ENCODE results near the gene SIRT6. TPM values are rescaled to one million over a fixed set of nuclear protein-coding genes. Genes with fewer than 3 reads are reported as not detected.
"Not testable (repeated sequence)": the region's sequence is repeated elsewhere in the genome, so short reads cannot be mapped to it uniquely, and the experiment has no call there.

Gene SIRT6
- total RNA-seq, 1 donor from 2014 or later, result 22.4 TPM

DNA sequence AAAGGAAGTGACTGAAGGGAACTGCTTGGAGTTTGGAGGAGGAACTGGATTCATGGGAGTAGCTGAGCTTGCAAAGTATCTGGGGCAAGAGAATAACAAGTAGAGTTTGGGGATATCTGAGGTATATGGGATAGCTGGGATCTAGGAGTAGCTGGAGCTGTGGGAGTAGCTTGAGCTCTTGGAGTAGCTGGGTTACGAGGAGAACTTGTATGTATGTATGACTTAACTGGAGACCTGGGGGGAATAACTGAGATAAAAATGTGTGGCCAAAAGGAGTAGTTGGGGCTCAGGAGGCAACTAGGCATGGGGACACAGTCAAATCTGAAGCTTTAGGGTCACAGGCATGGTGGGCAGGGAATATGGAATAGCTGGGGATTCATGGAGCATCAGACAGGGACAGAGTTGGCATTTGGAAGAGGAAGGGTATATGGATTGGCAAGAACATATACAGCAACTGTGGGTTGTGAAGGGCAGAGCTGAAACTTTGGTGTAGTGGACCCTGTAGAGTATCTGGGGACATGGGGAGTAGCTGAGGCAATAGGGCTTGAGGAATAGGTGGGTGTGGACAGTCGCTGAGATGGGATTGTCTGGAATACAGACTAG lies 18.7 kb upstream of the SIRT6 start:
- DNase-seq (ENCODE audit: low read depth), result no peak

- no peak for DNase-seq (ENCODE audit: low read depth)
Measured at GRCh38 chr19:4199699-4200293, 17.4 kb upstream of the SIRT6 start.

DNA sequence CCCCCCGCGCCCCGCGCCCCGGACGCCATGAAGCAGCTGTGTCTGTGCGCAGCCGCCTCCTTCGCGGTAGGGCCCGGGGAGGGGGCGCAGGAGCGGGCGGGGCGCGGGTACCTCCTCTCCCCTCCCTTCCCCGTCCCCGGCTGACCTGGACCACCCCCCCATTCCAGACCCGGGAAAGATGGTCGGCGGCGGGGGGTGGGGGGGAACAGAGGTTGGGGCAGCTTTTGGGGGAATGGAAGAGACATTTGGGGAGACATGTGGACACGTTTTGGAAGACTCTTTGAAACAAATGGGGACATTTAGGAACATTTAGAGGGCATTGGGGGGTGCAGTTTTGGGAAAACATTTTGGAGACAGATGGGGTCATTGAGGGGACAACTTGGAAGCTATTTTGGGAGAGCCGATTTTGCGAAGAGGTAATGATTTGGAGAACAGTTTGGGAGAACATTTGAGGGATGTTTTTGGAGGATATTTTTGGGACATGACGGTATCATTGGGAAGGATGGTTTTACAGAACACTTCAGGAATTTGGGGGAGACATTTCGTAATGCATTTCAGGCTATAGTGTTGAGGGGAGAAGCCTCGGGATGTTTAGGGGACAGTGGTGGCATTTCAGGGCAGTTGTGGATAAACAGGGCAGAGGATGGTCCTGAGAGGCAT lies 16.2 kb upstream of the SIRT6 start:
- DNase-seq (ENCODE audit: low read depth), result no peak

- peak; percentile 27 for DNase-seq (ENCODE audit: low read depth)
Measured at GRCh38 chr19:4197625-4198466, 15.5 kb upstream of the SIRT6 start.

DNA sequence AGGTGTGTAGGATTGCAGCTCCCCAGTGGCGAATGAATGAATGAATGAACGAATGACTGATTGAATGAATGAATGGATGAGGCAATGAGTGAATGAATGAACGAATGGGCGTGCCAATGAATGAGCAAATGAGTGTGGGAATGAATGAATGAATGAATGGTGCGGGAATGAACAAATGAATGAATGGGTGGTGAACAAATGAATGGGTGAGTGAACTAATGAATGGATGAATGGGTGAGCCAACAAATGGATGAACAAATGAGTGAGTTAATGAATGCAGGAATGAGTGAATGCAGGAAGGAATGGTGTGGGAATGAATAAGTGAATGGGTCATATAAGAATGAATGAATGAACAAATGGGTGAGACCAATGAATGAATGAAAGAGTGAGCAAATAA lies 14.9 kb upstream of the SIRT6 start:
- DNase-seq (ENCODE audit: low read depth), result no peak

DNA sequence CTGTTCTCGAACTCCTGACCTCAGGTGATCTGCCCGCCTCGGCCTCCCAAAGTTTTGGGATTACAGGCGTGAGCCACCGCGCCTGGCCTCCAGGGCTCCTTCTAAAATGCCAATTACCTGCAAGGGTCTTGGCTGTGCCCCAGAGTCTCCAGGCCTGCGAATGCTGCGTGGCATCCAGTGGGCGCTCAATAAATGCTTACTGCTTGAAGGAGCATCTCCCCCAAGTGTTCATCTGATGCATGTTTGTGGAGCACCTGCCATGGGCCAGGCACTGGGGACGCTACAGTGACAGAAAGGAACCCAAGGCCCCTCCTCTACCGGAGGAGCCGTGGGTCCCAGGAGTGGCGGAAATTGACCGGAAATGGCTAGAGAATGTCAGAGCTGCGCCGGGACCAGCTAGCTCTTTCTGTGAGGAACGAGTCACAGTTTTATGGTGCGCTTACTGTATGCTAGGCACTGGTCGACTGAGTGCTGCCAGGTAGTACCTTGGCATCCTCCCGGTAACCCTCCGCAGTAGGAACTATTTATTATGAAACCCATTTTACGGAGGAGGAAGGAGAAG lies 14.3 kb upstream of the SIRT6 start:
- DNase-seq (ENCODE audit: low read depth), result no peak

- no peak for DNase-seq (ENCODE audit: low read depth)
Measured at GRCh38 chr19:4196009-4196408, 13.6 kb upstream of the SIRT6 start.

DNA sequence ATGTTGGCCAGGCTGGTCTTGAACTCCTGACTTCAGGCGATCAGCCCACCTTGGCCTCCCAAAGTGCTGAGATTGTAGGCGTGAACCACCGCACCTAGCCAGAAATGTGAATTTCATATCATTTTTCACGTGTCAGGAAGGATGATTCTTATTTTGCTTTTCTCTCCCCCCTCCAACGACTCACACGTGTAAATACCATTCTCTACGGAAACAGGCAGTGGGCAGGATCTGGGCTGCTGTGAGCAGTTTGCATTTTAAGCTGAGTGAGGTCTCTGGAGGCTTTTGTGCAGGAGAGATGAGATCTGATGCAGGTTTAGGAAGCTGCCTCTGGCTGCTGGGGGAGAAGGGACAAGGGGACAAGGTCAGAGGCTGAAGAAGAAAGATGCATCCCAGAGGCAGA lies 12.0 kb upstream of the SIRT6 start:
- DNase-seq (ENCODE audit: low read depth), result no peak

- DNase-seq (ENCODE audit: low read depth), result not testable (repeated sequence)
Measured at GRCh38 chr19:4192537-4192936, 10.2 kb upstream of the SIRT6 start.

DNA sequence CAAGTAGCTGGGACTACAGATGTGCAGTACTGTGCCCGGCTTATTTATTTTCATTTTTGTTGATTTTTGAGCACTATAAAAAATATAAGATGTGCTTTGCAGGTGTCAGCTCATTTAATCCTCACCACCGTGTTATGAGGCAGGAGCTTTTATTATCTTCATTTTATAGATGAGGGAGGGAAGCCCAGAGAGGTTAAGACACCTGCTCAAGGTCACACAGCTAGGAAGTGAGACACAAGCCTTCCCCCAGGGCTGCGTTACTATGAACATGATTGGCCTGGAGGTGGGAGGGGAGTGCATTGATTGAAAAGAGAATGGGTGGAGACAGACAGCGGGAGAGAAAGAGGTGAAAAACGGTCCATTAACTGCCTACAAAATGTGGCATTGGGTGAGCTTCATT lies 7.3 kb upstream of the SIRT6 start:
- no peak for DNase-seq (ENCODE audit: low read depth)

DNA sequence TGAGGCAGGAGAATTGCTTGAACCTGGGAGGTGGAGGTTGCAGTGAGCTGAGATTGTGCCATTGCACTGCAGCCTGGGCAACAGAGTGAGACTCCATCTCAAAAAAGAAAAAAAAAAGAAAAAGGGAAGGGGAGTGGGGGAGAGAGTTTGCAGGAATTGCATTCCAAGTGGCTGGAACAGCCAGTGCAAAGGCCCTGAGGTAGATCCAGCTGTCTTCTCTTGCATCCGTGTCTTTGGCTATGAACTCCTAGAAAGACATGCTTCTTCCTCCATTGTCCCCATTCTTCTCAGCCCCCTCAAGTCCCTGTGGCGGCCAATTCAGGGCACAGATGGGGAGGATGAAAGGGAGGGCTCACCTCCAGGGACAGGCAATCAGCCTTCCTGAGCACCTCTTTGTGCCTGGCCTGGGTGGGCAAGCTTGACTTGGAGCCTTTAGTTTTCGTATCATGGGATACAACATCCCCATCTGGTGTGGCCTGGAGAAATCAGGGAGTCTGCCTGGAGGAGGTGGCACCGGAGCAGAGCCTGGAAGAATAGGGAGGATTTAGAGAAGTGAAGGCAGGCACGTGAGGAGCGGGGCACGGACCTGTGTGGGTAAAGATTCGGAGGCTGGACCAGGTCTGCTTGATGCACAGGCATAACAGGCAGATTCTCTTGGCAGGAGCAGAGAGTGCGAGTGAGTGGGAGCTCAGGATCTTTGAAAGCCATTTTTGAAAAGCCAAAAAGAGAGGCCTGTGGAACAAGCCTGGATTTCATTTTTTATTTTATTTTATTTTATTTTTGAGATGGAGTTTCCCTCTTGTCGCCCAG lies 5.2 kb upstream of the SIRT6 start:
- DNase-seq (ENCODE audit: low read depth), result no peak

- peak; percentile 76 for DNase-seq (ENCODE audit: low read depth)
Measured at GRCh38 chr19:4186087-4186993, 4.0 kb upstream of the SIRT6 start.

GRCh38 chr19:4185413-4186086 lies 3.2 kb upstream of the SIRT6 start:
- no peak for DNase-seq (ENCODE audit: low read depth)

GRCh38 chr19:4184718-4185352 lies 2.5 kb upstream of the SIRT6 start:
- DNase-seq (ENCODE audit: low read depth), result no peak

DNA sequence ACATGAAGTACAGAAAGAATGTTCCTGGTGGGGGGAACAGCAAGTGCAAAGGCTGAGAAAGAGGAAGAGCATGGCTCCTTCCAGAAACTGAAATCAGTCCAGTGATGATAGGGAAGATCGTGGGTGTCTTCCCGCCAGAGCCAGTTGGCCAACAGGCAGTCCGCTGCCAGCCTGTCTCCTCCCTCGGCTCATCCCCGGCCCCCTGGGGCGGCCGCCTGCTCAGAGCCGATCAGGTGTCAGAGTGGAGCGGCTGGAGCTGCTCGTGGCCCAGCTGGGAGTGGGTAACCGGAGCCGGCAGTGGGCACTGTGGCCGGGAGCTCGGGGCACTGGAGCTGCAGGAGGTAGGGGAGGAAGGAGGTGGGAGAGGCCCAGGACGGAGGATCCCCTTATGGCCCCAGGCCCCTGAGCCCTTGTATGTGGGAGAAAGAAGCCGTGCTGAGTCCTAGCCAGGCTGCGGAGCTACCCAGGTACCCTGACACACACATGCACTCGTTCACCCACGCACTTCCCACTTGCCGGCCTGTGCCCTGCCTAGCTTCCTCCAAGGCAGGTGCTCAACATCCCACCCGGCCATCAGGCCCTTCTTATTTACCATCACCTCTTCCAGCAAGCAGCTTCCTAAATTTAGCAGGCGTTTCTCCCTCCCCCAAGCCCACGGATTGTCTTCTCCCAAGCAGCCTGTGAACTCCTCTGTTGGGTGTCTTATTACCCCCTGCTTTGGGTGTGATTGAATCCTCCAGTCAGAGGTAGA lies 1.8 kb upstream of the SIRT6 start:
- peak; percentile 68 for DNase-seq (ENCODE audit: low read depth)

DNA sequence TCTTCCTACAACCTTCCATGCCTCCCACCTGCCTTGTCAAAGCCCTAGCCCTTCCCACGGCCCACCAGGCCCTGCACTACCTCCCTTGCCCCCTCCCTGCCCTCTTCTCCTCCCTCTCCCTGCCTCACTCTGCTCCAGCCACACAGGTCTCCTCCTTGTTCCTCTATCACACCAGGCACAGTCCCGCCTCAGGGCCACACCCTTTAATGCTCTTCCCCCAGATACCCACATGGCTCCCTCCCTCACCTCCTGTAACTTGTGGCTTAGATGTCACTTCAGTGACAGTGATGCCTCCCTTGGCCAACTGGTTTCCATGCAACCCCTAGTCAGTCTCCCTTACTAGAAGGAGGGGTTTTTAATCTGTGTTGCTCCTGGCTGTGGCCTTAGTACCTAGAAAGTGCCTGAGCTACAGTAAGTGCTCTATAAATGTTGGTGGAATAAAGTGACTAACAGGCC lies 1.3 kb downstream of the SIRT6 start:
- DNase-seq (ENCODE audit: low read depth), result no peak

DNA sequence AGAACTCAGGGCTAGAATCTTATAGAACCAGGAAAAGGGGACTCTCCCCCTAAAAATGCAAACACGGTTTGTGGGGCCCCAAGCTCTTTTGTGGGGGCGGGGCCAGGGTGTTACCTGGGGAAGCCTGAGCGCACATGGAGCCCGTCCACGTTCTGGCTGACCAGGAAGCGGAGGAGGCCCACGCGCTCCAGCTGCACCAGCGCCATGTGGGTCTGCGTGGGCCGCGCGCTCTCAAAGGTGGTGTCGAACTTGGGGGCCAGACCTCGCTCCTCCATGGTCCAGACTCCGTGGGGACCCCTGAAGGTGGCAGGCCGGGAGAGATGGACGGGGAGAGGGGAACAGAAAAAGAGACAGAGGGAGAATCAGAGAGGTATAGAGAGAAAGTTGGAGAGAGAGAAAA lies 3.4 kb downstream of the SIRT6 start:
- no peak for DNase-seq (ENCODE audit: low read depth)

- DNase-seq (ENCODE audit: low read depth), result no peak
Measured at GRCh38 chr19:4177146-4177545, 5.2 kb downstream of the SIRT6 start.
